Measurements from ENCODE around the gene CYB561A3.

Gene CYB561A3

DNA sequence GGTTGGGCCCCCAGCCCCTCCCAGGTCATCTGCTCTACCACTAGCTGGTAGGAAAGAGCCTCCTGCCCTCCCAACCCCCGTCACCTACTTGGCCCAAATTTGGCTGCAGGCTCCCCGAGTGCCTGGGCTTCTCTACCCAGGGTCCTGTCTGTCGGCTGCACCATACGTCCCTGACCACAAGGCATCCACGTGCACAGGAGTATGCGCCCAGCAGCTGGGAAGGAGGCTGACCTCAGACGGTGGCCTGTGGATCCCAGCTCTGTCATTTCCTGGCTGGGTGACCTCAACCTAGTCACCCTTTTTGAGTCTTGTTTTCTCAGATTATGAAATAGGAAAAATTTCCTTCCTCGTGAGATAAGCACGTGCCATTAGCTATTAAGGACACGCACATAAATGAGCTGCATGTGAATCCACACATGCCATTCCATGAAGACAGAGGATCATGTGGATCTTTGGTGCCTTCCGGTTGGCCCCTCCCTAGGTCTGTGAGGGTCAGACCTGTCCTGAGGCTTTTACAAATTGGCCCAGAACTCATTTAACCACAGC, 13.7 kb downstream of the CYB561A3 start:
- in situ Hi-C loops (cut with HindIII; ENCODE audit: low pct_unique_long_range_greater_than_20kb, low sequenced_read_pairs) = no loop called here
- no peak for TF ChIP-seq JUND (IDR thresholded peaks at IDR 0.05; ENCODE audit: low read depth)
- DNase-seq (ENCODE audit: low read depth in 1 of 2, low spot score in 1 of 2) = no peak

GRCh38 chr11:61345954-61346843, 15.5 kb downstream of the CYB561A3 start:
- peak in 1 of 2 experiments; percentile 53 for DNase-seq (ENCODE audit: low read depth in 1 of 2, low spot score in 1 of 2)
- TF ChIP-seq JUND (IDR thresholded peaks at IDR 0.05; ENCODE audit: low read depth) = no peak
- in situ Hi-C loops (cut with HindIII; ENCODE audit: low pct_unique_long_range_greater_than_20kb, low sequenced_read_pairs) = no loop called here

GRCh38 chr11:61345170-61345610, 16.5 kb downstream of the CYB561A3 start:
- no peak for DNase-seq (ENCODE audit: low read depth in 1 of 2, low spot score in 1 of 2)

DNA sequence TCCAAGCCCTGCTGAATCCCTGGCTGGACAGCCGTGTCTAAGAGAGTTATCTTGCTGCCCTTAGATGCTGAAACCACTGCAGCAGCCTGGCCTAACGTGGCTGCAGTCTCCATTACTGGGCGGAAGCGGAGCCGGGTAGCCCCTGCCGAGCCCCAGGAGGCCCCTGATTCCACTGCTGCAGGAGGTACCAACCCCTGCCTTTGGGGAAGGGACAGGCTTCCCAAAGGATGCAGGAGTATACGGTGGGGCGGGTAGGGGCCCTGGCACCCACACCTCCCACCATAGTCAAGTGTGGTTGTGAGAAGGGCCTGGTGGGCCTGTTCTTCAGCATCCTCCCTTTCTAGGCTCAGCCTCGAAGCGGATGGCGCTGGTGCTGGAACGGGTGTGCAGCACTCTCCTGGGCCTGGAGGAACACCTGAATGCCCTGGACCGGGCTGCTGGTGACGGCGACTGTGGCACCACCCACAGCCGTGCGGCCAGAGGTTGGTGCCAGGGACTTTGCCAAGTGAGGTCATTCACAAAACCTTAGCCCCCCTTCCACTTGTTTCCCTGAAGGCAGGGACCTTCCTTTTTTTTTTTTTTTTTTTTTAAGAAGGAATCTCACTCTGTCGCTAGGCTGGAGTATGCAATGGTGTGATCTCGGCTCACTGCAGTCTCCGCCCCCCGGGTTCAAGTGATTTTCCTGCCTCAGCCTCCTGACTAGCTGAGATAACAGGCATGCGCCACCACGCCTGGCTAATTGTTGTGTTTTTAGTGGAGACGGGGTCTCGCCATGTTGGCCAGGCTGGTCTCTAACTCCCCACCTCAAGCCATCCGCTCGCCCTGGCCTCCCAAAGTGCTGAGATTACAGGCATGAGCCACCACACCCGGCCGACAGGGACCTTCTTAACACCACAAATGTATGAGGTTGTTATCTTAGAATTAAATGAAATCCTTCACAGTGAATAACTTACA, 17.6 kb downstream of the CYB561A3 start:
- in situ Hi-C loops (cut with HindIII; ENCODE audit: low pct_unique_long_range_greater_than_20kb, low sequenced_read_pairs) = no loop called here
- DNase-seq (ENCODE audit: low read depth in 1 of 2, low spot score in 1 of 2) = no peak
- no peak for TF ChIP-seq JUND (IDR thresholded peaks at IDR 0.05; ENCODE audit: low read depth)

More at GRCh38 chr11:61345170-61345610, 16.5 kb downstream of the CYB561A3 start:
- TF ChIP-seq JUND (IDR thresholded peaks at IDR 0.05; ENCODE audit: low read depth) = no peak
- in situ Hi-C loops (cut with HindIII; ENCODE audit: low pct_unique_long_range_greater_than_20kb, low sequenced_read_pairs) = no loop called here

GRCh38 chr11:61342207-61342803, 19.4 kb downstream of the CYB561A3 start:
- in situ Hi-C loops (cut with HindIII; ENCODE audit: low pct_unique_long_range_greater_than_20kb, low sequenced_read_pairs) = no loop called here
- no peak for TF ChIP-seq JUND (IDR thresholded peaks at IDR 0.05; ENCODE audit: low read depth)
- no peak for DNase-seq (ENCODE audit: low read depth in 1 of 2, low spot score in 1 of 2)

DNA sequence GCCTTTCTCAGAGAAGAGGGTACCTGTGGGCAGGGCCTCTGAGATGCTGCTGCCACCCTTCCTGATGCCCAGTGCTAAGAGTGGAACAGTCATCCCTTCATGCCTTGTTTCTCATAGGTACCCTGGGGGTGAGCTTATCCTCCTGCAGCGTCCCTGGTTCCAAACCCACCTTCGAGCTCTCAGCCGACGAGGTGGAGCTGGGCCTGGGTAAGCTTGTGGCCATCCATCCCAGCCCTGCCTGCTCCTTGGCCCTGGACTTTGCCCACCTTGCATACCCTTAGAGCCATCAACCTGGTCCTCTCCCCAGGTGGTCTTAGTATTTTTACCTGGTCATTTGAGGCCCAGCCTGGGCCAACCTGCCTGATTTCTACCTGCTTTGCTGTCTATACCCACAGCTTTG, 20.0 kb downstream of the CYB561A3 start:
- no peak for TF ChIP-seq JUND (IDR thresholded peaks at IDR 0.05; ENCODE audit: low read depth)
- no peak for DNase-seq (ENCODE audit: low read depth in 1 of 2, low spot score in 1 of 2)
- in situ Hi-C loops (cut with HindIII; ENCODE audit: low pct_unique_long_range_greater_than_20kb, low sequenced_read_pairs) = no loop called here

DNA sequence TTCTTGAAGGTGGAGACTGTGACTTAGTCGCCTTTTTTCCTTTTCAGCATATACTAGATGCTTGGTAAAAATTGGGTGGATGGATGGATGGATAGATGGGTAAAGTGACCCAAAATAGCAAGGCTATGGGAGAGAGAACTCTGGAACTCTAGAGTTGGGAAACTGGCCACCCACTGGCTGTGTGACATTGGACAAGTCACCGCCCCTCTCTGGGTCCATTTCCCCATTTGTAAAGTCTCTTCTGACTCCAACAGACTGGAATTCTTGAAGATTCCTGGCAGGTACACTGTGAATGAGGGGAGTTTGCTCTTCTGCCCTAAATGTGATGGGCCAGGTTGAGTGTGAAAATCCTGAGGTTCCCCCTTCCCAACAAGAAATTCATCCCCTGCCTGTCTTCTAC, 20.7 kb downstream of the CYB561A3 start:
- in situ Hi-C loops (cut with HindIII; ENCODE audit: low pct_unique_long_range_greater_than_20kb, low sequenced_read_pairs) = no loop called here
- DNase-seq (ENCODE audit: low read depth in 1 of 2, low spot score in 1 of 2) = no peak

GRCh38 chr11:61339490-61339878, 22.2 kb downstream of the CYB561A3 start:
- in situ Hi-C loops (cut with HindIII; ENCODE audit: low pct_unique_long_range_greater_than_20kb, low sequenced_read_pairs) = no loop called here
- no peak for TF ChIP-seq JUND (IDR thresholded peaks at IDR 0.05; ENCODE audit: low read depth)
- DNase-seq (ENCODE audit: low read depth in 1 of 2, low spot score in 1 of 2) = no peak

More for the DNA sequence above, 20.7 kb downstream of the CYB561A3 start:
- TF ChIP-seq JUND (IDR thresholded peaks at IDR 0.05; ENCODE audit: low read depth) = no peak

DNA sequence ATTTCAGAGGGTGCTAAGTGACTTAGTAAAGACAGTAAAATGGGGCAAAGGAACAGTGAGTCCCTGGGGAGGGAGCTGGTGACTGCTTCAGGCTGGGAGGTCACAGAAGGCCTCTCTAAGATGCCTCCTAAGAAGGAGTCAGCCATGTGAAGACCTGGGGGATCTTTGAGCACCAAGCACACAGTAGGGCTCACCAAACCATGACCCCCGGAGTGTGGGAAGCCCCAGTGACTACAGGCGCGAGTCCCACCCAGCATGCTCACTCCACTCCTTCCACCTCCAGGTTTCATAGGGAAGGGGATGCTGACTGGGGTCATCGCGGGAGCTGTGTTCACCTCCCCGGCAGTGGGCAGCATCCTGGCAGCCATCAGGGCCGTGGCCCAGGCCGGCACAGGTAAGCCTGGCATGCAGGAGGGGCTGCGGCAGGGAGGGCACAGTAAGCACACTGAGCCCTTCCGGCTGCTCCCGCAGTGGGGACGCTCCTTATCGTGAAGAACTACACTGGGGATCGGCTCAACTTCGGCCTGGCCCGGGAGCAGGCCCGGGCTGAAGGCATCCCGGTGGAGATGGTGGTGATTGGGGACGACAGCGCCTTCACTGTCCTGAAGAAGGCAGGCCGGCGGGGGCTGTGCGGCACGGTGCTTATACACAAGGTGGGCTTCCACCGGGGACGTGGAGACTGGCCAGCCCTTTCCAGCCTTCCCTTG, 22.7 kb downstream of the CYB561A3 start:
- DNase-seq (ENCODE audit: low read depth in 1 of 2, low spot score in 1 of 2) = no peak
- TF ChIP-seq JUND (IDR thresholded peaks at IDR 0.05; ENCODE audit: low read depth) = no peak
- in situ Hi-C loops (cut with HindIII; ENCODE audit: low pct_unique_long_range_greater_than_20kb, low sequenced_read_pairs) = no loop called here

DNA sequence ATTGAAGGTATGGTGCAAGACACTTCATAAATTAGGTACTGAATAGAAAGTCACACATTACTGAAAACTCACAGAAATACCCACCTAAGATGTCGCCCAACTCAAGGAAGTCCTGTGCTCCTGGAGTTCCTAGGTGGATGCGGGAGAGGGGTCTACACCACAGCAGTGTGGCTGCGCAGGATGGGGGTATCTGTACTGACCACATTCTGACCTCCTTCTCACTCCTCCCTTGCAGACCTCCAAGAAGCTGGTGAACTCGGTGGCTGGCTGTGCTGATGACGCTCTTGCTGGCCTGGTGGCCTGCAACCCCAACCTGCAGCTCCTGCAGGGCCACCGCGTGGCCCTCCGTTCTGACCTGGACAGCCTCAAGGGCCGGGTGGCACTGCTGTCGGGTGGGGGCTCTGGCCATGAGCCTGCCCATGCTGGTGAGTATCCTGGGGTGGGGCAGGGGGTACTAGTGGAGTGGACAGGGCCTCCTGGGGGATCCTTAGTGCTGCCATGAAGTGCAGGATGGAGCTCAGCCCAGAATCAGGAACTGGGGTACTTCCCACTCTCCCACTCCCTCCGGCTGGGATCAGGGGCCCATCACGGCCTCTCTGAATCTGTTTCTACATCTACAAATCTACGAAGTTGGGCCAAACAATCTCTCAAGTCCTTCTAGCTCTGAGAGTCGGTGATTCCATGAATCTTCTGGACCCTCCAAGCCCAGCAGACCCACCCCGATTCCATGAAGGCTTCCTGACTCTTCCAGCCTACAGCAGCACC, 23.8 kb downstream of the CYB561A3 start:
- in situ Hi-C loops (cut with HindIII; ENCODE audit: low pct_unique_long_range_greater_than_20kb, low sequenced_read_pairs) = no loop called here
- no peak for TF ChIP-seq JUND (IDR thresholded peaks at IDR 0.05; ENCODE audit: low read depth)

More for the DNA sequence above, 23.8 kb downstream of the CYB561A3 start:
- no peak for DNase-seq (ENCODE audit: low read depth in 1 of 2, low spot score in 1 of 2)

Data from T47D (cell line).